Measurements from ENCODE around the gene CMTM6.
"Not testable (repeated sequence)": the region's sequence is repeated elsewhere in the genome, so short reads cannot be mapped to it uniquely, and the experiment has no call there.

The CMTM6 gene

GRCh38 chr3:32466808-32467207 lies 35.8 kb downstream of the CMTM6 start:
- DNase-seq (ENCODE audit: low read depth): not testable (repeated sequence)

GRCh38 chr3:32464726-32465125 lies 37.9 kb downstream of the CMTM6 start:
- DNase-seq (ENCODE audit: low read depth): not testable (repeated sequence)

GRCh38 chr3:32463415-32463814 lies 39.2 kb downstream of the CMTM6 start:
- DNase-seq (ENCODE audit: low read depth): peak; percentile 18

- not testable (repeated sequence) for DNase-seq (ENCODE audit: low read depth)
Observed at GRCh38 chr3:32462191-32462986, 40.3 kb downstream of the CMTM6 start.

GRCh38 chr3:32460817-32461496 lies 41.7 kb downstream of the CMTM6 start:
- peak; percentile 24 for DNase-seq (ENCODE audit: low read depth)

- no peak for DNase-seq (ENCODE audit: low read depth)
Observed at GRCh38 chr3:32460031-32460749, 42.5 kb downstream of the CMTM6 start.

- DNase-seq (ENCODE audit: low read depth): no peak
Observed at GRCh38 chr3:32459450-32459849, 43.2 kb downstream of the CMTM6 start.

GRCh38 chr3:32457971-32458471 lies 44.6 kb downstream of the CMTM6 start:
- DNase-seq (ENCODE audit: low read depth): no peak

- DNase-seq (ENCODE audit: low read depth): no peak
Observed at GRCh38 chr3:32456429-32457130, 46.1 kb downstream of the CMTM6 start.

GRCh38 chr3:32455609-32456428 lies 46.8 kb downstream of the CMTM6 start:
- no peak for DNase-seq (ENCODE audit: low read depth)

- no peak for DNase-seq (ENCODE audit: low read depth)
Observed at GRCh38 chr3:32454731-32455608, 47.7 kb downstream of the CMTM6 start.

- no peak for DNase-seq (ENCODE audit: low read depth)
Observed at GRCh38 chr3:32454111-32454510, 48.5 kb downstream of the CMTM6 start.

GRCh38 chr3:32453346-32453745 lies 49.3 kb downstream of the CMTM6 start:
- DNase-seq (ENCODE audit: low read depth): peak; percentile 88

GRCh38 chr3:32452009-32452408 lies 50.6 kb downstream of the CMTM6 start:
- no peak for DNase-seq (ENCODE audit: low read depth)

GRCh38 chr3:32450992-32451659 lies 51.5 kb downstream of the CMTM6 start:
- no peak for DNase-seq (ENCODE audit: low read depth)

- DNase-seq (ENCODE audit: low read depth): no peak
Observed at GRCh38 chr3:32450426-32450825, 52.2 kb downstream of the CMTM6 start.

- DNase-seq (ENCODE audit: low read depth): no peak
Observed at GRCh38 chr3:32449691-32450090, 53.0 kb downstream of the CMTM6 start.

- DNase-seq (ENCODE audit: low read depth): no peak
Observed at GRCh38 chr3:32448686-32449474, 53.8 kb downstream of the CMTM6 start.

All from EH (cell line).